HG02610 (cell line): ENCODE data around the gene GRIK1.

Source experiments
- ATAC-seq: cut with Tn5 transposase; IDR thresholded peaks from one replicate; pipeline ENCODE4 v1.9.1; 2021; ENCODE audit warnings: mild to moderate bottlenecking, moderate library complexity; ENCODE audit not compliant: unreplicated experiment

Gene GRIK1

DNA sequence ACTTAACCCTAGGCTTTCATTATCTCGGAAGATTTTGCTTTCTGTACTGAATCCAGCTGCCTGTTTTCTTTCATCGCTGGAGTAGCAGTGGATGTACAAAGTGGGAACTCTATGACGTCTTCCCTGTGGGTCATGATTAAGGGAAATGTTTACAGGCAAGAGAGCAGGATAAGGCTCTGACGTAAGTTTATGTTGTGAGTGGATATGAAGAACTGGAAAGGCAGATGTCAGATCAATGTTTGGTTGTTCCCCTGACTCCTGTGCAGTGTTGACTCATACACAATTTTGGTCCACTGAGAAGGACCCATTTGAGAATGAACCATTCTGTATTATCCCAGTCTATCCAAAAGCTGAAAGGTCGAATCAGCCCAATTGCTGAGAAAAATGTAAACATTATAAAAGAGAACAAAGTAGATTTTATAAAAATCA is 292.4 kb downstream of the GRIK1 start:
- no peak for ATAC-seq

DNA sequence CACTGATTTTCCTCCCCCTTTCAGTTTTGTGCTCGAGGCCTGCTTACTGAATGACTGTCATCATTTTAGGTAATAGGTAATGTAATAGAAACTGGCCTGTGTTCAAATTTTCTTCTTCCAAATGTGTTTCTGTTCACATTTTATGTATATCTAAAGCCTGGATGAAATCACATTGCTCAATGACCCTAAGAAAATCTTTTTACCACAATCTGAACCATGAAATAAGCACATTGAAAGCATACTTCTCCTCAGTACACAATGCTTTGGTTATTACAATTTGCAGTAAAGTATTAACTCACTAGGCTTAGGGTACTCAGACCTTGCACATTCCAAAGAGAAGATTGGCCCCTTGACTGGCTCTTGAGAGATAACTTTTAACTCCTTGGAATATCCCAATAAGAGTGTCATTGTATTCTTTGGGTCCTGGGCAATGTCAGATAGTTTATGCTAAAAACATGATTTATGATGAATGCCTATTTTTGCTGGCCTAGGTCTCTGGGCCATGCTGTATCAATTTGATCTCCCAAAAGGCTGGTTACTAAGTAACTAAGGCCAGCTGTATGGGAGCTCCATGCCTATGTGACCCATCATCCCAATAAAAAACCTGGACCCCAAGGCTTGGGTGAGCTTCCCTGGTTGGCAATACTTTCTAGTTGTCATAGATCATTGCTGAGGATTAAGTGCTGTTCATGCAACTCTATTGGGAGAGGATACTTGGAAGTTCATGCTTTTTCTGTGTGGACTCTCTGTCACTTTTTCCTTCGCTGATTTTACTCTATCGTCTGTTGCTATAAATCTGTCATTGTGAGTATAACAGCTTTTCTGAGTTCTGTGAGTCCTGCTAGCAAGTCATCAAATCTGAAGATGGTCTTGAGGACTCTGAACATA is 293.9 kb downstream of the GRIK1 start:
- no peak for ATAC-seq

DNA sequence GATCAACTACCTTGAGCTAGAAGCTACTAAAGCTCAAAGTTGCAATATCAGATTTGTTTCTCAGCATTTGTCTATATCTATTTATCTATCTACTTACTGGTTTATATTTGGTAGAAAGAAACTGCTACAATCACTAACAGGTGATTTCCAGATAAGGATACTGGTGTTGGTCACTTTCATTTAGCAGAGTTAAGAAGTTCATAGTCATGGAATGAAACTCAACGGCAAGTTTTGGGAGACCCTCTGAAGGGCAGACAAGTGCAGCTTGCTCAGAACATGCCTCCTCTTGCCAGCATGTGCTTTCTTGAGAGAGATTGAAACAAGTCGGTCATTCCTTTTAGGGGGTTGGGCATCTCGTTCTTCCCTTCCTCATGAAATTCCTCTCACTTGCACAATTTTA is 296.5 kb downstream of the GRIK1 start:
- ATAC-seq, result no peak

GRCh38 chr21:29642551-29643245 is 297.1 kb downstream of the GRIK1 start:
- no peak for ATAC-seq

DNA sequence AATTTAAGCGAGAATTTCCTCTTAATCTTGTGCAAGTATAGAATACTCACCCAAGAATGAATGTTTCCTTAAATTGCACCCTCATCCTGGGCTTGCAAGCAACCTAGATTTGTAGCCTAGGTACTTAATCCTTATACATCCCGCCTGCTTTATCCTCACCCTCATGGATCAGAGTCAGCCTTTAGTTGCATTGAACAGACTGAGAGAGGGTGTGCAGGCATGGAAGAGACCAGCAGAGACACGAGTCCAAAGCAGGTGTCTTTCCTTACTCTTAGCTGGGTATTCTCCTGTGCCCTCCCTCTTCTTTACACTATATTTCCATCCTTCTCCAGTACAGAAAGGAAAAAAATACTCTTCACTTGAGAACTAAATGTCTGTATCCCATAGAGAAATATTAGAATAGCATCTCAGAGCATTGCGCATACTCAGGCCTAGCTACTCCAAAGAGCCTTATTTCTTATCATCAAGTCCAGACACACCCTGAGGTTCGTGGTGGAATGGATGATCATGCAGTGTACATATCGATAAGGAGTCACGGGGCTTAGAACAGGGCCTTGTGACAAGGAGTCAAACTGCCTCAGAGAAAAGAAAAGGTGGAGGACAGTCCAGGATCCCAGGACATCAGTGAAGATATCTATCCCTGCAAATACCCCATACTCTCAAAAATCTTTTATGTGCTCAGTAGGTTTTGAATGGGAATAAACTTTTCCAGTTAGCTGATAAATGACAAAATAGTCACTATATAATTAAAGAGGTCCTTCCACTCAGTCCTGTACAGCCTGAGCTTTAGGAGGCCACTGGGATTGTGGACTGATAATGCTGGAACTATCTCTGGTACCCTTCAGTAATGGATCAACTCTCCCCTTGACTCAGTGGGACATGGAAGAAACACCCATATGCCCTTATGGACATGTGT is 297.9 kb downstream of the GRIK1 start:
- ATAC-seq, result no peak

- ATAC-seq, result no peak
These were observed 298.7 kb downstream of the GRIK1 start for GRCh38 chr21:29641001-29641634.

DNA sequence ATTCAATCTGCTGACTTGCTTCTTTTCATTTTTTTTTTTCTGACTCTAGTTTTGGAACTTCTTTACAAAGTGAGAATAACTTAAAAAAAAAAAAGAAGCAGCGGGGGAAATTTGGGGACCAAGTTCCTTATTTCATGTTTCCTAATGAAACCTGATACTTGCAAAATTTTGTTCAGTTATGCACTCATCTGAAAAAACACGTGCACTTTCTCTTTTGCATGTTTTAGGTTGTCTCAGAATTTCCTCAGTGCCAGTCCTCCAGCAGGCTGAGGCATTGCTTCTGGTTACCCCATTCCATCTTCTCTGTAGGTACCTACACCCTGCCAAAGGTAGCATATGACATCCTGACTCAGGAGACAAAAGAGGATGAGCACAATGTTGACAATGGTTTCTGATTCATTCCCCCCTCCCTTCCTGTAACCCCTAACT is 299.7 kb downstream of the GRIK1 start:
- peak; percentile 65 for ATAC-seq

GRCh38 chr21:29639366-29640079 is 300.3 kb downstream of the GRIK1 start:
- peak; percentile 47 for ATAC-seq

DNA sequence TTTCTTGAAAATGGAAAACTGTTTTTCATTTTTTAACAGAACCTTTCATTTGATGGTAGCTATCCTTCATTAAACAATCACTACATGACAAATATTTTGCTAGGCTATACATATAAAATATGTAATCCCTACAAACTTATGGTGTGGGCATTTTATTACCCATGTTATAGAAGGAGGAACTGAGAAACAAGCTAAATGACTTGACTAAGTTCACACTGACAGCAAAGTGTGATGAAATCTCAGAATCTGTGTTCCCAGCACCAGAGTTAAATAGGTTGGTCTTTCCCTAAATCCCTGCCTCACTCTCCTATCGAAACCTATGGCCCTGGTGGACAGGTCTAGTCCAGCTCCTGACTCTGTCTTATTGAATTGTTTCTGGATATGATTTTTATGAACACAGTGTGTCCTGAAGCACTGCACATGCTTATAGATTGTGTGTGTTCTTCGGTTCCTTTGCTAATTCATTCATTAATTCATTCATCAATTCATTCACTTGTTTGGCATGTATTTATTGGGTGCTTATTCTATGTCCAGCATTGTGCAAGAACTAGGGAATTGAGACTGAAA is 301.0 kb downstream of the GRIK1 start:
- peak; percentile 50 for ATAC-seq

DNA sequence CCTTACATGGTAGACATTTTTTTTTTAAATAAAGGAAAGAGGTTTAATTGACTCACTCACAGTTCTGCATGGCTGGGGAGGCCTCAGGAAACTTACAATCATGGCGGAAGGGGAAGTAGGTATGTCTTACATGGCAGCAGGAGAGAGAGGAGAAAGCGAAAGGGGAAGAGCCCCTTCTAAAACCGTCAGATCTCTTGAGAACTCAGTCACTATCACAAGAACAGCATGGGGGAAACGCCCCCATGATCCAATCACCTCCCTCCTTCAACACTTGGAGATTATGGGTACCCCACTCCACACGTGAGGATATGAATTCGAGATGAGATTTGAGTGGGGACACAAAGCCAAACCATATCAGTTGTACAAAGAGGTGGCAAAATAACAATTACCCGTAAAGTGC is 301.7 kb downstream of the GRIK1 start:
- no peak for ATAC-seq

DNA sequence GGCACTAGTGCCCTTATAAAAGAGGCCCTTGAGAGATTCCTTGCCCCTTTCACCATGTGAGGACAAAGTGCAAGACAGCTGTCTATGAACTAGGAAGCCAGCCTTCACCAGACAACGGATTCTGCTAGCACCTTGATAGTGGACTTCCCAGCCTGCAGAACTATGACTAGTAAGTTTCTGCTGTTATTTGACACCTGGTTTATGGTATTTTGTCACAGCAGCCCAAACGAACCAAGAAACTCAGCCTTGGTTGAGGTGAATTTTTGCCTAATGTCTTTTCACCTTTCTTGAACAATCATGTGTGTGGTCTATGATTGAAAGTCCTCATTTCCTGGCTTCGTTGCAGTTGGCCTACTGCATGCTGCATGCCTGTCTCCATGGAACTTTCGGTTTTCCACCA is 302.2 kb downstream of the GRIK1 start:
- no peak for ATAC-seq

GRCh38 chr21:29637134-29637533 is 302.7 kb downstream of the GRIK1 start:
- no peak for ATAC-seq

DNA sequence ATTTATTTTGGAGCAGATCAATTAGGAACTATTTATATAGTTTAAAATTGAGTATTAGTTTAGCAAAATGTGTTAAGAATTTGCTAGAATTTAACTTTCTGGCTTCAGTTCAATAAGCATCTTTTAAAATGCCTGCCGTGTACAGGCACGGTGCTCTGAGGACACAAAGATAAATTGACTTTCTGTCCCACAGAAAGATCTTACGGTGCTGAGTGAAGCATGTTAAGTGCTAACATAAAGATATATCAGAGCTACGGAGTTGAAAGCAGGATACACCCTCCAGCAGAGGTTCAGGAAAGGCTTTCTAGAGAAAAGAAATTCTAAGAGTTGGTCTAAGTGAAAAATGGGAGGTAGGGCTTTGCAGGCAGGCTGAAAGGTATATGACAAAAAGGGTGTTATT is 305.4 kb downstream of the GRIK1 start:
- no peak for ATAC-seq

DNA sequence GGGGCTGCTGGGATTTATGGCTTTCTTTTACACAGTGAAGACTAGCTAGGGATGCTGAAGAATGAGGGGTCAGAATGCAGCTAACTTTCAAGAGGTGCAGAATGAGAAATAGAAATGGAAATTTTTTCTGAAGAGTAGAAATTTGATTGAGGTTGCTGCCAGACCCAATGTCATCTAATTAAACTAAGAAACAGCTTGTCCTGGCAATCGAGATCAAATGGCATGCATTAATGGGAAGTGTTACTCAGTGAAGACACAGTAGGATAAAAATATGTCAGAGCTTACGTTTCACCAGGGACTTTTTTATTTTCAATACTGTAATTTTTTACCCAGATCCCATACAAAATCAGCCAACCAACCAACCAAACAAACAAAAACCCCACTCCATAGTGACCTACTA is 306.0 kb downstream of the GRIK1 start:
- ATAC-seq, result no peak

GRCh38 chr21:29630441-29630840 is 309.4 kb downstream of the GRIK1 start:
- no peak for ATAC-seq

GRCh38 chr21:29627905-29628304 is 311.9 kb downstream of the GRIK1 start:
- no peak for ATAC-seq

GRCh38 chr21:29626801-29627470 is 312.9 kb downstream of the GRIK1 start:
- no peak for ATAC-seq

DNA sequence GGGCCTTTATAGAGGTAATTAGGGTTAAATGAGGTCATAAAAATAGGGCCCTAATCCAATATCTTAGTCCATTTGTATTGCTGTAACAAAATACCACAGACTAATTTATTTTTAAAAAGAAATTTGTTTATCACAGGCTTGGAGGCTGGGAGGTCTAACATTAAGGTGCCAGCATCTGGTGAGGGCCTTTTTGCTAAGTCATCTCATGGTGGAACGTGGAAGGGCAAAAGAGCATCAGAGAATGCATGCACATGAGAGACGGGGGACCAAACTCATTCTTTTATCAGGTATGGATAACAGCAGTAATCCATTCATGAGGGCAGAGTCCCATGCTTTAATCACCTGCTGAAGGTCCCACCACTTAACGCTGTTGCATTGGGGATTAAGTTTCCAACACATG is 313.8 kb downstream of the GRIK1 start:
- ATAC-seq, result no peak

GRCh38 chr21:29624776-29625175 is 315.0 kb downstream of the GRIK1 start:
- no peak for ATAC-seq
